ENCODE data around the gene FAM20A. TPM values are rescaled to one million over a fixed set of nuclear protein-coding genes. Genes with fewer than 3 reads are reported as not detected.
A peak's percentile ranks its signal among the peaks of the same experiment; 100 is the strongest.
"Not testable (repeated sequence)": the region's sequence is repeated elsewhere in the genome, so short reads cannot be mapped to it uniquely, and the experiment has no call there.

FAM20A gene
- total and polyA plus RNA-seq, 4 donors: 14.9 to 72.0 (median 58.6) TPM

- no peak for TF ChIP-seq REST (IDR thresholded peaks at IDR 0.05)
- TF ChIP-seq SP1 (IDR thresholded peaks at IDR 0.05): peak; percentile 77
- TF ChIP-seq RAD21 (IDR thresholded peaks at IDR 0.05): peak in 1 of 2 donors; percentile 34
- peak; percentile 62 for TF ChIP-seq YY1 (IDR thresholded peaks at IDR 0.05)
- TF ChIP-seq GABPA (IDR thresholded peaks at IDR 0.05 in 1 of 2, conservative IDR thresholded peaks at IDR 0.05 in 1 of 2): no peak
- peak; percentile 96 to 99 for TF ChIP-seq RXRA (IDR thresholded peaks at IDR 0.05)
These were observed 16.4 kb downstream of the FAM20A start (continued) for GRCh38 chr17:68584581-68585303.

- TF ChIP-seq RXRA (IDR thresholded peaks at IDR 0.05) (peak; percentile 27 to 60), SP1 (IDR thresholded peaks at IDR 0.05) (peak; percentile 18), RAD21 (IDR thresholded peaks at IDR 0.05) (peak in 1 of 2 donors; percentile 4), EGR1 (IDR thresholded peaks at IDR 0.05; ENCODE audit: low read depth in 2 of 2) (peak in 1 of 2 donors; percentile 52), HNF4A (conservative IDR thresholded peaks at IDR 0.05) (peak; percentile 9 to 37)
- 40% methylated on average over 6 of the region's 6 CpGs for WGBS
- H3K9me3 ChIP-seq (ENCODE audit: control insufficient read depth in 4 of 4, low read length in 3 of 4); H3K27me3 ChIP-seq (ENCODE audit: control insufficient read depth in 4 of 4, insufficient read depth in 4 of 4, low read length in 3 of 4); H3K4me3 ChIP-seq (ENCODE audit: low read depth in 1 of 3, low read length in 3 of 3); H3K36me3 ChIP-seq (ENCODE audit: control insufficient read depth in 4 of 4, insufficient read depth in 3 of 4, low read depth in 1 of 4, low read length in 3 of 4); H3K9ac ChIP-seq (ENCODE audit: low read depth in 1 of 2, low read length in 2 of 2); DNase-seq (ENCODE audit: low spot score); H3K27ac ChIP-seq (ENCODE audit: low read depth in 1 of 2, low read length in 2 of 2): not testable (repeated sequence)
- H3K4me1 ChIP-seq (ENCODE audit: control insufficient read depth in 4 of 4, insufficient read depth in 4 of 4, low read length in 3 of 4): peaks cover 11 to 87% (median 72%) of the 10 kb centered on the region in 4 donors
These were observed 18.3 kb downstream of the FAM20A start for GRCh38 chr17:68582867-68583266.

- no peak for DNase-seq (ENCODE audit: low spot score)
- H3K27me3 ChIP-seq (ENCODE audit: control insufficient read depth in 4 of 4, insufficient read depth in 4 of 4, low read length in 3 of 4): no peaks in the 10 kb centered on the region
- H3K27ac ChIP-seq (ENCODE audit: low read depth in 1 of 2, low read length in 2 of 2): peak overlapping the region; percentile 71 to 72
- H3K4me3 ChIP-seq (ENCODE audit: low read depth in 1 of 3, low read length in 3 of 3): no peak overlapping the region
- H3K9ac ChIP-seq (ENCODE audit: low read depth in 1 of 2, low read length in 2 of 2): no peak overlapping the region
- H3K4me1 ChIP-seq (ENCODE audit: control insufficient read depth in 4 of 4, insufficient read depth in 4 of 4, low read length in 3 of 4): peaks cover 14 to 88% (median 72%) of the 10 kb centered on the region in 4 donors
- H3K9me3 ChIP-seq (ENCODE audit: control insufficient read depth in 4 of 4, low read length in 3 of 4): no peaks in the 10 kb centered on the region
- no peaks in the 10 kb centered on the region for H3K36me3 ChIP-seq (ENCODE audit: control insufficient read depth in 4 of 4, insufficient read depth in 3 of 4, low read depth in 1 of 4, low read length in 3 of 4)
- WGBS: 49% methylated on average over 9 of the region's 9 CpGs
- TF ChIP-seq REST (IDR thresholded peaks at IDR 0.05) (no peak), MAX (IDR thresholded peaks at IDR 0.05) (peak; percentile 63), JUND (IDR thresholded peaks at IDR 0.05) (peak in 1 of 2 donors; percentile 14), RXRA (IDR thresholded peaks at IDR 0.05) (peak; percentile 42 to 81), TAF1 (conservative IDR thresholded peaks at IDR 0.05) (no peak), FOXA1 (IDR thresholded peaks at IDR 0.05) (no peak), HNF4A (conservative IDR thresholded peaks at IDR 0.05) (peak in 1 of 2 donors; percentile 48), HNF4G (IDR thresholded peaks at IDR 0.05) (no peak), ZBTB33 (IDR thresholded peaks at IDR 0.05) (peak; percentile 18), CTCF (IDR thresholded peaks at IDR 0.05; ENCODE audit: low read depth, low read length, missing input control) (no peak), SP1 (IDR thresholded peaks at IDR 0.05) (peak; percentile 16), EGR1 (IDR thresholded peaks at IDR 0.05; ENCODE audit: low read depth in 2 of 2) (no peak), GABPA (IDR thresholded peaks at IDR 0.05 in 1 of 2, conservative IDR thresholded peaks at IDR 0.05 in 1 of 2) (no peak), YY1 (IDR thresholded peaks at IDR 0.05) (peak; percentile 62)
These were observed 19.1 kb downstream of the FAM20A start for GRCh38 chr17:68581863-68582645.
